SIG-M5 treated with dmso at 0.1 percent for 504 hours (cell line): ENCODE data around the gene ACVR1.
"Not testable (repeated sequence)": the region's sequence is repeated elsewhere in the genome, so short reads cannot be mapped to it uniquely, and the experiment has no call there.

ENCODE experiments used
- DNase-seq: peaks from one replicate; lab custom pipeline; 2025; ENCODE audit not compliant: unreplicated experiment; lab: John Stamatoyannopoulos, UW

ACVR1 gene

GRCh38 chr2:157830696-157831570 is 45.2 kb downstream of the ACVR1 start:
- DNase-seq: peak; percentile 11

- DNase-seq: no peak
These were observed 45.9 kb downstream of the ACVR1 start for GRCh38 chr2:157830266-157830665.

DNA sequence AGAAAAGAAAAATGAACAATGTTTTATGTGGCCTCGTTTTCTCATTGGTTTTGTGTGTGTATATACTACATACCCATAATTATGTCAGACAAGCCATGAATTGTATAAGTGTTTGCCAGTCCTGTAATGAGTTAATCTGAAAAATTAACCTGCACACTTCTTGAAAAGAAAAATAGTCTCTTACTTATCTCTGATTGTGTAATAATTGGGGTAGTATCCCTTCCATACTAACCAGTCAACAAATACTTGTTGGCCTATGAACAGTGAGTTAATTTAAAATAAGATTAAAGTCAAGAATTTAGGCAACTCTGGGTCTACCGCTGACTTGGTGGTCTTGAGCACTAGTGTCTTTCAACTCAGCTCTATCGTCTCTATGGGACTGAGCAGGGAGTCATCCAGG is 48.8 kb downstream of the ACVR1 start:
- no peak for DNase-seq

DNA sequence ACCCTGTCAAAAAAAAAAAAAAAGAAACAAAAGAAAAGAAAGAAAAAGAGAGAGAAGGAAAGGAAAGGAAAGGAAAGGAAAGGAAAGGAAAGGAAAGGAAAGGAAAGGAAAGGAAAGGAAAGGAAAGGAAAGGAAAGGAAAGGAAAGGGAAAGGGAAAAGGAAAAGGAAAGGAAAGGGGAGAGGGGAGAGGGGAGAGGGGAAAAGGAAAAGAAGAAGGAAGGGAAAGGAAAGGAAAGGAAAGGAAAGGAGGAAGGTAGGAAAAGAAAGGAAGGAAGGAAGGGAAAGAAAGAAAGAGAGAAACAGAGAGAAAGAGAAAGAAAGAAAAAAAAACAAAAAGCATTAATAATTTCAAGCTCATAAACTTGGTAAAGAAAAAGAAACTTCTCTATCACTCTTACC is 49.5 kb downstream of the ACVR1 start:
- DNase-seq: not testable (repeated sequence)

DNA sequence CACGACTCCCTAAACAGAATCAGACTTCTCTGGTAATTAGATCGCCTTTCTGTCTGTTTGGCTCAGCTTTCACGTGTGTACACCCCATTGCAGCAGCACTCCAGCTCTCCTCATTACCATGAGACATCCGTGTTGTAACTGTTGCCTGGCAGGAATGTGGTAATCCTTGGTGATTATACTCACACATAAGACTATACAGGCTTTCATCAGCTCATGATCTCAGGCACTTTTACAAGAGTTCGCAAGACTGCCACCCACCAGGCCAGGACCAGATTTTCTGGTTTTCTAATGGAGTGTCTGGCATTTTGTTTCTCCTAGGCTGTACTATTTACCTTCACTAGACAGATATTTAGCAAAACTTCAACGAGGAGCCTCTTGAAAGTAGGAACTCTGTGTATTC is 50.2 kb downstream of the ACVR1 start:
- DNase-seq: peak; percentile 65

- no peak for DNase-seq
These were observed 53.1 kb downstream of the ACVR1 start for GRCh38 chr2:157822993-157823392.

DNA sequence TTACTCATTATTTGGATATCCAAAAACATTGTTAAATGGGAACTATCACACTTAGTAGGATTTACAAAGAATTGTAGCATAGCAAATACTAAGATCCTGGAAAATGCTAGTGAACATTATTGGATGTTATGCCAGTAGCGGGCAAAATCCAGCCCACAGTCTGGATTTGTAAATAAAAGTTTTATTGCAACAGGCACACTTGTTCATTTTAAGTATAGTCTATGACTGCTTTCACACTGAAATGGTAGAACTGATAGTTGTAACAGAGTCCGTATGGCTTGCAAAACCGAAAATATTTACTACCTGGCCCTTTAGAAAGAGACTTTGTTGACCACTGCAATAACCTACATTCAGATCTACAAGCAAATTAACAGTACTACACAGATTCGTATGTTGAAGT is 53.6 kb downstream of the ACVR1 start:
- no peak for DNase-seq

GRCh38 chr2:157821519-157822131 is 54.5 kb downstream of the ACVR1 start:
- no peak for DNase-seq

- no peak for DNase-seq
These were observed 55.9 kb downstream of the ACVR1 start for GRCh38 chr2:157820193-157820592.

DNA sequence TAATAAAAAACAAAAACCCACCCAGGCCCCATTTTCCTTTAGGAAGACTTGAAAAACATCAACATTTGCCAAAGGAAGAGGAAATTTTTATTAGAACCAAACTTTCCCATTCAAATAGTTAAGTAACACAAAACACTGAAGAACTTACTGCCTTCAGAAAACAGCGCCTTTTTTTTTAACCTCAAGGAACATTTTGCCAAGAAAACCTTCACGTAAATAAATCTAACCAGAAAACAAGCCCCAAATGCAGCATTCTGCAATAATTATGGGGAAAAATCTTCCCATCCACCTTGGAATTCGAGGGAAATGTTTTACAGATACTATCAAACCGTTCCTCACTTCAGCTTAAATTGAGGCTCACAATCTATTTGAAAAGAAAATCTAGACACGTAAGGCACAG is 56.4 kb downstream of the ACVR1 start:
- no peak for DNase-seq

DNA sequence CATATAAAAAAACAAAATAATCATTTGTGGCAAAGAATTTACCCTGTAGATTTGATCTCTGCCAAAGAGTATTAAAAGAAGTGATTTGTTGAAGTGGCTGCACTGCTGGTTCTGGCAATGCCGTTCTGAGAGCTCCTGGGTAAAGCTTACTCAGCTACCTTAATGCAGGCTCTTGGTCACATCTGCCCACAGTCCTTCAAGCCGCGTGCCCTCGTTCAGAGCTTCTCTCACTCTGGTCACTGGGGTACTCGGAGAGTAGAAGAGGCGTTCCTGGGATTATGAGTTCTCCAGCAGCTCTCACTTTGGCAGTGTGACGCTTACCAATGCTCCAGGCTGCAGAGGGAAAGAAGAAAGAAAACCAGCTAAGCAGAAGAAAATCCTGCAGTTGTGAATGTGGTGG is 57.9 kb downstream of the ACVR1 start:
- DNase-seq: no peak

DNA sequence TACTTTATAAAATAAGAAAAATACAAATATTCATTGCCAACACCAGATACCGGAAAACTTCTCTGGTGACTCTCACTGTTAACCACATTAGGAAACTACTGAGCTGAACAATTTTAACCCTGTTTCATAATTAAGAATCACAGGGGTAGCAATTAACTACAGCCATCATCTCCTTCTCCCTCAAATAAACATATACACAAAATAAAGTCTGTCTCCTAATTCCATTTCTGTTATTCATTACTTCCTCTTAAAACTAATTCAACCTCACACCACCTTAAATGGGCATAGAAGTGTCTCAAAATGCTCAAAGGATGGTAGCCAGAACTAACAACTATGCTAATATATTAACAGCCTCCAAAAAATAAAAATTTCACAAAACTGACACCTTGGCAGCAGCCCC is 60.7 kb downstream of the ACVR1 start:
- no peak for DNase-seq

DNA sequence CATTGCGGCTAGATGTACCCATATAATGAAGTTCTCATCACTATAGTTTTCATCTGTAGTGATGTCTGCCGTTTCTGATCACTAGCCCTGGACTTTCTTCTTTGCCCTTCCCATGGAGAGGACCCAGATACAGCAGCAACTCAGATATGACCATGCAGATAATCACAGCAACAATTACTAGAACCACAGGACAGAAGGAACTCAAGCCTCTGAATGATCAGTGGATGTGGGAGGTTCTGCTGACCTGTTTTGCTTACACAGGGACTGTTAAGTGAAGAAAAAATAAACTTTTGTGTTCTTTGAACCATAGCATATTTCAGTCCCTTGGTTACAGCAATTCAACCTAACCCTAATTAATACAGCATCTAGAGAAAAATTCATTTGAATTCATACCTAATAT is 62.7 kb downstream of the ACVR1 start:
- DNase-seq: no peak

DNA sequence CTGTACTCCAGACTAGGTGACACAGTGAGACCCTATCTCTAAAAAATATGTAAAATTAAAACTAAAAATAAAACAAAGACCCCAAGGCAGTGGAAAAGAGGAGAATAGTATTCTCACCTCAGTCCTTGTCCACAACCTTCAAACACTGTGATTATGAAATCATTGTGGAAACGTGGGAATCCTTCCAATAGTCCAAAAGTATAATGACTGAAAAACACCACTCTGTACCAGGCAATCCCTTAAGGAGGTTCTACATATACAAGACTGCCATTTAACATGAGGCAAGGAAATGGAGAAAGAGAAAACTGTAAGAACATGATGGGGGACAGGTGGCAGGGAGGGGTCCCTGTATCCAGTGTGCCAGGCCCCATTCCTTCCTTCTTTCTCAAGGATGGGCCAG is 66.1 kb downstream of the ACVR1 start:
- no peak for DNase-seq

DNA sequence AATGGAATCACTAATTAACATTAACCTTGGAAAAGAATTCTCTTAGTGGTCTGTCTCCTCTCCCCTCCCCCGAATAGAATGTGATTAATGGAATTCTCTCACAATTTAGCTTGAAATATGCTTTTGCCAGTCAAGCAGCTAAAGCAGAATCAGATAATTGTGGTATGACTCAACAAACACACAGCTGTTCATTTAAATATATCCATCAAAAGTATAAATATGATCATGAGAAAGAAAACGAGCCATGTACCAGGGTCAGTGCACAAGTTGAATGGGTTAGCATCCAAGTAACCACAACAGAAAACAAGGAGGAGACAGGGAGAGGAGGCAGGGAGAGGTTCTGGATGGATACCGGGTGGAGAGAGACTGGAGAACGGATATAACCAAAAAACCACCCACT is 66.9 kb downstream of the ACVR1 start:
- DNase-seq: no peak

DNA sequence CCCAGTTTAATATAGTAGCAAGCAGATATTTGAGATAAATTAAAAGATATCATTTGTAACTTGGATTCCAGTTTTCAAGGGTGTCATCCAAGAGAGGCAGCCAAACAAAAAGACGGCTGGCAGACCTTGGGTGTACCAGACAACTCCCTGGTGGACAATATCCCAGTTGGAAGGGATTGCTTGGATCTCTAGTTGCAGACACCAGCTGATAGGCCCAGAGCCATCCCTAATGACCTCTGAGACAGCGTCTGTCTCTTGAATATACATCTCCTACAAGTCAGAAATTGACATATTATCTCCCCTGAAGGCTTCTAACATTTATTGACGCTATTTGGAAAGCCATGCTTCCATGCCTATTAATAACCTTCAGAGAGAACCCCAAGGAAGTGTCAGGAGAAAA is 67.7 kb downstream of the ACVR1 start:
- DNase-seq: no peak

- DNase-seq: no peak
These were observed 69.6 kb downstream of the ACVR1 start for GRCh38 chr2:157806426-157807077.

- no peak for DNase-seq
These were observed 70.6 kb downstream of the ACVR1 start for GRCh38 chr2:157805519-157805918.

GRCh38 chr2:157804355-157804754 is 71.8 kb downstream of the ACVR1 start:
- DNase-seq: no peak

- DNase-seq: no peak
These were observed 72.2 kb downstream of the ACVR1 start for GRCh38 chr2:157803952-157804351.

- DNase-seq: no peak
These were observed 72.7 kb downstream of the ACVR1 start for GRCh38 chr2:157803476-157803875.

GRCh38 chr2:157800838-157801495 is 75.2 kb downstream of the ACVR1 start:
- no peak for DNase-seq
